IMR-90 (cell line): ENCODE results near the gene EFEMP2. TPM values are rescaled to one million over a fixed set of nuclear protein-coding genes. Genes with fewer than 3 reads are reported as not detected.
"Not testable (repeated sequence)": the region's sequence is repeated elsewhere in the genome, so short reads cannot be mapped to it uniquely, and the experiment has no call there.

Source experiments
- ATAC-seq: fragments of 200-7000 bp; cut with Tn5 transposase; 2 replicates; pipeline ENCODE4 v1.9.1; 2020; ENCODE audit warnings: low read depth, mild to moderate bottlenecking, moderate library complexity
- BruUV-seq: library from RNA; stranded (reverse); fragments of 400-500 nt; replicated peaks from 2 replicates; lab custom pipeline; 2021; lab: Mats Ljungman, UMichigan
- CTCF ChIA-PET: fragments of 300-600 bp; formaldehyde crosslinking; extraction: SDS; loops from one replicate; lab custom pipeline; 2021; ENCODE audit warnings: antibody characterized with exemption; lab: Yijun Ruan, JAX
- POLR2A ChIA-PET: fragments of 300-600 bp; sonication (Branson Sonifier 250); formaldehyde crosslinking; loops from one replicate; lab custom pipeline; 2022; ENCODE audit warnings: antibody characterized with exemption; ENCODE audit not compliant: unreplicated experiment; lab: Charles Lee
- DNase-seq: peaks from one replicate; pipeline ENCODE4 v3.0.0; 2013
- H2AFZ ChIP-seq: replicated peaks from 2 replicates; pipeline ENCODE3; 2013; ENCODE audit warnings: low read length, mild to moderate bottlenecking; ENCODE audit not compliant: poor library complexity
- H2AK5ac ChIP-seq: 2 replicates; pipeline ENCODE4 v1.6.1; 2013; ENCODE audit warnings: low read depth, low read length, inconsistent platforms
- H2AK9ac ChIP-seq: replicated peaks from 2 replicates; pipeline ENCODE3; 2013; ENCODE audit warnings: mild to moderate bottlenecking, low read depth, low read length, moderate library complexity; ENCODE audit not compliant: poor library complexity
- H2BK120ac ChIP-seq: 2 replicates; pipeline ENCODE4 v1.6.1; 2013; ENCODE audit warnings: low read depth, low read length, inconsistent platforms
- H2BK15ac ChIP-seq: 3 replicates; pipeline ENCODE4 v1.6.1; 2013; ENCODE audit warnings: low read depth, low read length, inconsistent platforms
- H2BK20ac ChIP-seq: 2 replicates; pipeline ENCODE4 v1.6.1; 2013; ENCODE audit warnings: low read depth, mild to moderate bottlenecking, inconsistent platforms, low read length, moderate library complexity
- H2BK5ac ChIP-seq: 2 replicates; pipeline ENCODE4 v1.6.1; 2013; ENCODE audit warnings: mild to moderate bottlenecking, low read depth, low read length, inconsistent platforms; ENCODE audit not compliant: poor library complexity, severe bottlenecking
- H3K14ac ChIP-seq: replicated peaks from 2 replicates; pipeline ENCODE4 v1.6.1; 2013; ENCODE audit warnings: low read depth, low read length, inconsistent platforms
- H3K18ac ChIP-seq: 2 replicates; pipeline ENCODE4 v1.6.1; 2013; ENCODE audit warnings: low read depth, low read length, control low read depth
- H3K23ac ChIP-seq: 2 replicates; pipeline ENCODE4 v1.6.1; 2013; ENCODE audit warnings: low read depth, low read length, inconsistent platforms
- H3K27ac ChIP-seq: 2 replicates; pipeline ENCODE4 v1.5.1; 2013; ENCODE audit warnings: mild to moderate bottlenecking, control low read depth, low read length; ENCODE audit not compliant: insufficient read depth
- H3K27me3 ChIP-seq: 2 replicates; pipeline ENCODE4 v1.6.1; 2013; ENCODE audit warnings: low read length; ENCODE audit not compliant: control insufficient read depth, insufficient read depth
- H3K36me3 ChIP-seq: 2 replicates; pipeline ENCODE4 v1.6.1; 2013; ENCODE audit warnings: low read length, mixed read lengths; ENCODE audit not compliant: control insufficient read depth, insufficient read depth
- H3K4ac ChIP-seq: 2 replicates; pipeline ENCODE4 v1.6.1; 2013; ENCODE audit warnings: low read depth, low read length, inconsistent platforms
- H3K4me1 ChIP-seq: 2 replicates; pipeline ENCODE4 v1.6.1; 2013; ENCODE audit warnings: low read length, mixed read lengths; ENCODE audit not compliant: control insufficient read depth, insufficient read depth
- H3K4me2 ChIP-seq: 2 replicates; pipeline ENCODE4 v1.6.1; 2013; ENCODE audit warnings: low read depth, mild to moderate bottlenecking, control low read depth, low read length, moderate library complexity
- H3K4me3 ChIP-seq: 2 replicates; pipeline ENCODE4 v1.5.1; 2013; ENCODE audit warnings: low read depth, mild to moderate bottlenecking, control low read depth, low read length, moderate library complexity; ENCODE audit not compliant: insufficient read depth
- H3K56ac ChIP-seq: 2 replicates; pipeline ENCODE4 v1.6.1; 2013; ENCODE audit warnings: low read length, inconsistent platforms; ENCODE audit not compliant: insufficient read depth; ENCODE audit errors: extremely low read depth
- H3K79me1 ChIP-seq, 2 experiments: 2 replicates each; pipeline ENCODE4 v1.6.1; 2013; ENCODE audit warnings: low read length in 2 of 2, inconsistent platforms in 1 of 2, low read depth in 1 of 2
- H3K9ac ChIP-seq: 2 replicates; pipeline ENCODE4 v1.6.1; 2013; ENCODE audit warnings: low read depth, low read length, control low read depth
- H3K9me1 ChIP-seq: 2 replicates; pipeline ENCODE4 v1.6.1; 2013; ENCODE audit warnings: low read length, inconsistent platforms; ENCODE audit not compliant: insufficient read depth
- H3K9me3 ChIP-seq: 2 replicates; pipeline ENCODE4 v1.6.1; 2013; ENCODE audit warnings: low read length; ENCODE audit not compliant: control insufficient read depth, insufficient read depth
- H4K20me1 ChIP-seq: 2 replicates; pipeline ENCODE4 v1.6.1; 2013; ENCODE audit warnings: low read length, inconsistent platforms; ENCODE audit not compliant: insufficient read depth
- H4K5ac ChIP-seq: 2 replicates; pipeline ENCODE4 v1.6.1; 2013; ENCODE audit warnings: mild to moderate bottlenecking, low read depth, low read length, control low read depth
- H4K8ac ChIP-seq, 2 experiments: 2 replicates each; pipeline ENCODE4 v1.6.1; 2013; ENCODE audit warnings: low read depth in 2 of 2, low read length in 2 of 2, control low read depth in 1 of 2, inconsistent platforms in 1 of 2
- H4K91ac ChIP-seq: 2 replicates; pipeline ENCODE4 v1.6.1; 2013; ENCODE audit warnings: low read depth, low read length, inconsistent platforms; ENCODE audit not compliant: insufficient read depth
- WGBS, 2 experiments: methylation state at CpG; one replicate each; pipeline versions ENCODE4 v1.1.5 to v1.1.7; 2013; ENCODE audit warnings: missing lambda C conversion rate in 2 of 2; ENCODE audit not compliant: insufficient read length in 1 of 2; ENCODE audit errors: extremely low coverage in 2 of 2; 5-methylcytosine and 5-hydroxymethylcytosine counted together
- dilution Hi-C: fragments of 300-500 bp; cut with HindIII; formaldehyde crosslinking; loops from one replicate; pipeline ENCODE4 v1.14.3; 2018; ENCODE audit warnings: low sequenced_read_pairs; ENCODE audit not compliant: unreplicated experiment
- in situ Hi-C: fragments of 300-500 bp; cut with MboI; formaldehyde crosslinking; loops from 3 replicates; pipeline ENCODE4 v1.14.3; 2019; ENCODE audit warnings: low sequenced_read_pairs, inconsistent platforms, mixed read lengths
- intact Hi-C: fragments of 100-400 bp; cut with micrococcal nuclease; formaldehyde crosslinking; loops from 2 replicates; pipeline ENCODE4 v1.10.0; 2022
- polyA plus RNA-seq, 3 experiments: library from polyadenylated mRNA; depleted of rRNA; stranded (reverse); fragments of >200 nt; gene quantifications; 2 replicates each; pipeline ENCODE4 v1.2.3, GENCODE V29; 2012; ENCODE audit warnings: low replicate concordance in 1 of 3
- total RNA-seq: library from RNA; depleted of rRNA; stranded (reverse); fragments of >200 nt; gene quantifications from 2 replicates; pipeline ENCODE4 v1.2.3, GENCODE V29; 2012

Gene EFEMP2
- total and polyA plus RNA-seq, 2 of the 4 experiments (the other 2 are of a cell fraction), result 62.7 to 431 TPM

- H3K4me1 ChIP-seq, H2BK20ac ChIP-seq, H2AK9ac ChIP-seq, ATAC-seq, H3K4me2 ChIP-seq, H3K4me3 ChIP-seq, H4K5ac ChIP-seq, H3K9me3 ChIP-seq, H3K23ac ChIP-seq, H3K56ac ChIP-seq, H3K27ac ChIP-seq, H3K4ac ChIP-seq, in situ Hi-C loops, H4K91ac ChIP-seq, H2BK5ac ChIP-seq, POLR2A ChIA-PET, H2BK120ac ChIP-seq, H2AK5ac ChIP-seq, CTCF ChIA-PET, dilution Hi-C loops, H4K8ac ChIP-seq, H2AFZ ChIP-seq, H3K14ac ChIP-seq, DNase-seq, H3K27me3 ChIP-seq, H3K18ac ChIP-seq, BruUV-seq, H2BK15ac ChIP-seq, H3K9ac ChIP-seq, H3K9me1 ChIP-seq, intact Hi-C loops: not testable (repeated sequence)
- 67% methylated on average over 1 of the region's 7 CpGs; no CpG with 5 or more reads in 1 of the 2 experiments for WGBS, 2 experiments
- Histone ChIP-seq H3K79me1 (peaks cover 8 to 26% of the 10 kb centered on the region in 2 experiments; a peak in 3 of 4 replicates), H4K20me1 (peaks cover 37% of the 10 kb centered on the region), H3K36me3 (peaks cover 30% of the 10 kb centered on the region)
These were observed 23.9 kb downstream of the EFEMP2 start for GRCh38 chr11:65848693-65849092.
